Measurements from ENCODE around the gene AMIGO1.
A peak's percentile ranks its signal among the peaks of the same experiment; 100 is the strongest.

Gene AMIGO1

DNA sequence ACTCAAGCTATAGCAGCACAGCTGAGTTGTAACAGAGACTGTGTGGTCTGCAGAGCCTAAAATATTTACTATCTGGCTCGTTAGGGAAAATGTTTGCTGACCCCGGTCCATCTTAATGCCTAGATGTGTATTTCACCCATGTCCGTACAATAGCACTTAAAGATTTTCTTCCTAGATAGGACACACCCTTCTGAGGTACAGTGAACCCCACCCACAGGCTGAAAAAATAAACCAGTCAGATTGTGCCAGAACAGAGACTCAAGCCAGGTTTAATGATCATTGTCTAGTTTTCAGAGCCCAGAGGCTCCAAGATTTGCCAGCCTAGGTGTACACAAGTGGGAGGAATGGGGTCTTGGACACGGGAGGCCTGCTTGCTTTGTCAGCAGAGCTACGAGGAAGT is 5.6 kb downstream of the AMIGO1 start:
- no peak for DNase-seq (ENCODE audit: low read depth)
- in situ Hi-C loops (cut with HindIII; ENCODE audit: low sequenced_read_pairs) = no loop called here
- H3K4me3 ChIP-seq (ENCODE audit: low read depth, low read length) = no peak overlapping the region
- TF ChIP-seq, protein P1, sequence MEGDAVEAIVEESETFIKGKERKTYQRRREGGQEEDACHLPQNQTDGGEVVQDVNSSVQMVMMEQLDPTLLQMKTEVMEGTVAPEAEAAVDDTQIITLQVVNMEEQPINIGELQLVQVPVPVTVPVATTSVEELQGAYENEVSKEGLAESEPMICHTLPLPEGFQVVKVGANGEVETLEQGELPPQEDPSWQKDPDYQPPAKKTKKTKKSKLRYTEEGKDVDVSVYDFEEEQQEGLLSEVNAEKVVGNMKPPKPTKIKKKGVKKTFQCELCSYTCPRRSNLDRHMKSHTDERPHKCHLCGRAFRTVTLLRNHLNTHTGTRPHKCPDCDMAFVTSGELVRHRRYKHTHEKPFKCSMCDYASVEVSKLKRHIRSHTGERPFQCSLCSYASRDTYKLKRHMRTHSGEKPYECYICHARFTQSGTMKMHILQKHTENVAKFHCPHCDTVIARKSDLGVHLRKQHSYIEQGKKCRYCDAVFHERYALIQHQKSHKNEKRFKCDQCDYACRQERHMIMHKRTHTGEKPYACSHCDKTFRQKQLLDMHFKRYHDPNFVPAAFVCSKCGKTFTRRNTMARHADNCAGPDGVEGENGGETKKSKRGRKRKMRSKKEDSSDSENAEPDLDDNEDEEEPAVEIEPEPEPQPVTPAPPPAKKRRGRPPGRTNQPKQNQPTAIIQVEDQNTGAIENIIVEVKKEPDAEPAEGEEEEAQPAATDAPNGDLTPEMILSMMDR (IDR thresholded peaks at IDR 0.05; ENCODE audit: low read depth, low read length, missing control alignments) = no peak

DNA sequence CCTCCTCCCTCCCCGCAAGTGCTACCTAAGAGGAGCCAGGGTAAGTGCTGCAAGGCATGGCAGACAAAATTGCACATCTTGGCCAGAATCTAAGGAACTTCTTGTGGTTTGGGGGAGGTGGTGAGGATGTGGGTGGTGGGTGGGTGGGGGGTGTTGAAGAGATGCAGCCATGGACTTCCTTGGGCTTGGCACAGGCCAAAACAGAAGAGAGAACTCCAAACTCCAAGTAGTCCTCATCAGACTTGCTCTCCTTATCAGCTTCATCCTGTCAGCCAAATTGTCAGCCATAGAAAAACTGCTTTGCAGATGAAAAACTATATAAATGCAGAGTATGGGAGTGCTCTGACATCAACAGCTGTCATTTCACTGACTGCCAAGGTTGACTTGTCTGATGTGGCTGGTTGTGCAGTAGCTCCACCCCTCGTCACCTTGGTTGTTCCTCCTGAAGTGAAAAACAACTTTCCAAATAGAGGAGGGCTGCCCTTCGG is 7.1 kb downstream of the AMIGO1 start:
- in situ Hi-C loops (cut with HindIII; ENCODE audit: low sequenced_read_pairs) = no loop called here
- DNase-seq (ENCODE audit: low read depth) = no peak
- TF ChIP-seq, protein P1 (IDR thresholded peaks at IDR 0.05; ENCODE audit: low read depth, low read length, missing control alignments) = no peak
- no peak overlapping the region for H3K4me3 ChIP-seq (ENCODE audit: low read depth, low read length)

DNA sequence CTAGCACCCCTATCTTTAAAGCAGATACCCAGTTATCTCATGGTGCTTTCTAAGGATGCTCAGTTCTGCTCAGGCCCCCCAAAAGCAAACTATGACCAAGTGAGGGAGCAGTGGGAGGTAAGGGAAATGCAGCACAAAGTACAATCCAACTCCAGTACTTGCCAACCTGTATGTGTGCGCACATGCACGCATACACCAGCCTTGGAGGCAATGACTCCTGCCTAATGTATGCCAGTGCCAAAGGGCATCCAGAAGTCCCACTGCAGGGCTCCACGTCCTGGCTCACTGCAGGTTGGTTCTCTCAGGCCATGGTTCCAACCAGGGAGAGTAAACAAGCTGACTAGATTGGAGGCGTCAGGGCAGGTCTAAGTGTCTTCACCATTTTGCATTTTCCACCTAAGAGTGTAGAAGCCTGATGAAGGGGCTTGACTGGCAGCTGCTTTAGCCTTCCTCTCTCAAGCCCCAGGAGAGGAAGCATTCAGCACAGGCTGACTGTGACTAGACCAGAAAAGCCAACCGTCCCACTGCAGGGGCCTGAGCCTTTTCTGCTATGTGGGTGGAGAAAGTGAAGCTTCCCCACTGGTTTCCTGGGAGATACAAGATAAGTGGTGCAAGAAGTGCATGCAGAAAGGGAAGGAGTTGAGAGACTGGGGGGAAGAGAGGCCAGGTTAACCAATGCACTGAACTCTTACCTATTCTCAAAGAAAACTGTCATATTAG is 7.7 kb downstream of the AMIGO1 start:
- in situ Hi-C loops (cut with HindIII; ENCODE audit: low sequenced_read_pairs) = no loop called here
- no peak for DNase-seq (ENCODE audit: low read depth)
- no peak overlapping the region for H3K4me3 ChIP-seq (ENCODE audit: low read depth, low read length)
- TF ChIP-seq, protein P1 (IDR thresholded peaks at IDR 0.05; ENCODE audit: low read depth, low read length, missing control alignments) = no peak

DNA sequence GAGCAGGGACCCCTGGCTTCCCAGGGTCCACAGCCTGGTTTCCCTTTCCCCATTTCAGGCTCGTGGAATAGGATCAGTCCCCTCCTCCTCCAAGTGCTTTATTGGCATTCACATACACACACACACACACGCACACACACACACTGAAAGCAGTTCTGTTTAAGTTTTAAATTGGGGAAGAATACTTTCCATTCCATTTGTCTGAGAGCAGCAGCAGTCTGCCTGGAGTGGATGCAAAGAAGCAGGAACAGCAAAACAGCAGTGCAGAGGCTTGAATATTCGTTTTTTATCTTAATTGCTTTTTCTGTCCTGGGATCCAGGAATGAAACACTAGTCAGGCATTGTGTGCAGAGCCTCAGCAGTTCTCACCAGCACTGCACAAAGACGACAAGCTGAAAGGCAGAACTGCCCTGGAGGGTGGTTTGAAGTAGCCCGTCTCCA is 8.6 kb downstream of the AMIGO1 start:
- no peak overlapping the region for H3K4me3 ChIP-seq (ENCODE audit: low read depth, low read length)
- in situ Hi-C loops (cut with HindIII; ENCODE audit: low sequenced_read_pairs) = no loop called here
- TF ChIP-seq, protein P1 (IDR thresholded peaks at IDR 0.05; ENCODE audit: low read depth, low read length, missing control alignments) = no peak
- no peak for DNase-seq (ENCODE audit: low read depth)

DNA sequence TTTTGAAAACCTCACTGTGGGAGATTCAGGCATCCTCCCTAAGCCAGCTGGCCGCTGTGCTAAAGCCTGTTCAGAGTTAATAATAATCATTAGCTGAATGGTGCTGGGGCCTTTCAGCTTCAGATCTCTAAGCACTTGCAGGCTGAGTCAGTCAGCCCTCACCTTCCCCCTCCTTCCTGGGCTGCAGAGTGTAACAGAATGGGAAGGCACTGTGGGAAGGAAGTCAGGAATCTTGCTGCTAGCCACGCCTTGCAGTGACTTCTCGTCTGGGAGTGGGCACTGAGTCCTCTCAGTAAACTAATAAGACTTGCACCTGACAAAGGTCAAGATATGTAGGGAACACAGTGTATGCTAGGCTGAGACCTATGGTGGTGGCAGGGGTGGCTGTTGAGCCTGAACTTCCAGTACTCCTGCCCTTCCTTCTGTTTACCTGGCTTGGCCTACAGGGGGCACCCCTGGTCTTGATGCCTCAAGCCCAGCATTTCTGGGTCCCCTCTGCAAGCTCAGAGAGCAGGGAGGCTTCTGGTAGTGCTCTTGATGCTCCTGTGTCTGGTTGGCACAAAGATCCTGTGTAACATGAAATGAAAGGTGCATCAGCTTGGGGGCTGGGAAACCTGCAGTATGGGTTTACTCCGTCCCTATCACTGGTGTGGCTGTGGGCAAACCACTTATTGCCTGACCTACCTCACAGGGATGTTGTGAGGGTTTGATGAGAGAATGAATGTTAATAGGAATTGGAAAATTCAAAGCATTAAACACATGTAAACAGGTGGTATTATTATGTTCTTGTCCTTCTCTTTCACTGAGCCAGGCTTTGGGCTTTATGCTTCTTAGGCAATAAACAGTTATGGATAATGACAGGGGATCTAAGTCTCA is 9.6 kb downstream of the AMIGO1 start:
- in situ Hi-C loops (cut with HindIII; ENCODE audit: low sequenced_read_pairs) = no loop called here
- no peak overlapping the region for H3K4me3 ChIP-seq (ENCODE audit: low read depth, low read length)
- TF ChIP-seq, protein P1 (IDR thresholded peaks at IDR 0.05; ENCODE audit: low read depth, low read length, missing control alignments) = peak; percentile 52
- no peak for DNase-seq (ENCODE audit: low read depth)

DNA sequence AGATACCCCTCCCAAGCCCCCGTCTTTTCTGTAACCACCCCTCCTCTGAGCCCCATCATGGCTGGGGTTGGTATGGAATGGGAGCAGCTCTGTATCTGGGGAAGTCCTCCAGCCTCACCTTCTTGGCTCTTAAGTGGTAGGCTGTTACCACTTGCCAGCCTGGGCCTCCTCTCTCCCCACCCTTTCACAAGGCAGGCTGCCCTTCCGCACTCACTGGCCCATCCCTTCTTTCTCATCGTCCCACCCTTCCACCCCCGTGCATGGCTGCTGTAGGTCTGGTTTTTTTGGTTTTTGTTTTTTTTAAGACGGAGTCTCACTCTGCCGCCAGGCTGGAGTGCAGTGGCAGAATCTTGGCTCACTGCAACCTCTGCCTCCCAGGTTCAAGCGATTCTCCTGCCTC is 10.4 kb downstream of the AMIGO1 start:
- TF ChIP-seq, protein P1 (IDR thresholded peaks at IDR 0.05; ENCODE audit: low read depth, low read length, missing control alignments) = no peak
- no peak overlapping the region for H3K4me3 ChIP-seq (ENCODE audit: low read depth, low read length)
- DNase-seq (ENCODE audit: low read depth) = no peak
- in situ Hi-C loops (cut with HindIII; ENCODE audit: low sequenced_read_pairs) = no loop called here

Data from astrocyte of the cerebellum (primary cell).